GM18861 (cell line): ENCODE results near the gene SH3RF3.

Experiments used
- ATAC-seq: cut with Tn5 transposase; IDR thresholded peaks from one replicate; pipeline ENCODE4 v1.9.1; 2021; ENCODE audit not compliant: unreplicated experiment

The SH3RF3 gene

GRCh38 chr2:109457366-109457765, 328.4 kb downstream of the SH3RF3 start:
- no peak for ATAC-seq

GRCh38 chr2:109457794-109458193, 328.8 kb downstream of the SH3RF3 start:
- no peak for ATAC-seq

- no peak for ATAC-seq
Measured at GRCh38 chr2:109458512-109458911, 329.5 kb downstream of the SH3RF3 start.

- no peak for ATAC-seq
Measured at GRCh38 chr2:109459485-109459884, 330.5 kb downstream of the SH3RF3 start.

- ATAC-seq: no peak
Measured at GRCh38 chr2:109460553-109461324, 331.7 kb downstream of the SH3RF3 start.

GRCh38 chr2:109463236-109463635, 334.2 kb downstream of the SH3RF3 start:
- ATAC-seq: no peak

GRCh38 chr2:109463891-109464290, 334.9 kb downstream of the SH3RF3 start:
- ATAC-seq: no peak

- no peak for ATAC-seq
Measured at GRCh38 chr2:109466674-109467575, 337.9 kb downstream of the SH3RF3 start.

- ATAC-seq: no peak
Measured at GRCh38 chr2:109467701-109468100, 338.7 kb downstream of the SH3RF3 start.

- ATAC-seq: no peak
Measured at GRCh38 chr2:109468893-109469292, 339.9 kb downstream of the SH3RF3 start.

- no peak for ATAC-seq
Measured at GRCh38 chr2:109471658-109472057, 342.7 kb downstream of the SH3RF3 start.

GRCh38 chr2:109472331-109472959, 343.4 kb downstream of the SH3RF3 start:
- no peak for ATAC-seq

- ATAC-seq: no peak
Measured at GRCh38 chr2:109472974-109473373, 344.0 kb downstream of the SH3RF3 start.

GRCh38 chr2:109473616-109474318, 344.8 kb downstream of the SH3RF3 start:
- no peak for ATAC-seq

- ATAC-seq: no peak
Measured at GRCh38 chr2:109474319-109474825, 345.4 kb downstream of the SH3RF3 start.

- no peak for ATAC-seq
Measured at GRCh38 chr2:109475531-109476210, 346.7 kb downstream of the SH3RF3 start.

GRCh38 chr2:109476641-109477441, 347.8 kb downstream of the SH3RF3 start:
- ATAC-seq: no peak

GRCh38 chr2:109478906-109479493, 350.0 kb downstream of the SH3RF3 start:
- ATAC-seq: no peak

- ATAC-seq: no peak
Measured at GRCh38 chr2:109479804-109480203, 350.8 kb downstream of the SH3RF3 start.
